ENCODE data around the gene XIAP. TPM values are rescaled to one million over a fixed set of nuclear protein-coding genes. Genes with fewer than 3 reads are reported as not detected.
"Not testable (repeated sequence)": the region's sequence is repeated elsewhere in the genome, so short reads cannot be mapped to it uniquely, and the experiment has no call there.

Gene XIAP
- total RNA-seq, 2 donors from 2014 or later, result 30.0 to 56.4 TPM

- intact Hi-C loops (cut with DNase I), result no loop called here
- Histone ChIP-seq H3K9me3 (no peaks in the 10 kb centered on the region), H3K36me3 (no peaks in the 10 kb centered on the region), H3K4me3 (no peak overlapping the region), H3K27me3 (replicated peaks; ENCODE audit: insufficient read depth) (no peaks in the 10 kb centered on the region), H3K27ac (no peak overlapping the region), H3K4me1 (replicated peaks) (no peaks in the 10 kb centered on the region)
- TF ChIP-seq CTCF (IDR thresholded peaks at IDR 0.05), result no peak
- no peak for TF ChIP-seq POLR2A (IDR thresholded peaks at IDR 0.05)
- TF ChIP-seq POLR2AphosphoS5 (IDR thresholded peaks at IDR 0.05), result no peak
- 44% methylated on average over 1 of the region's 1 CpG for WGBS
- DNase-seq (ENCODE audit: low spot score), result no peak
These were observed 64.3 kb downstream of the XIAP start for GRCh38 chrX:123924186-123924585.

- no peak for DNase-seq (ENCODE audit: low spot score)
- Histone ChIP-seq H3K27ac (no peak overlapping the region), H3K4me3 (no peak overlapping the region), H3K36me3 (no peaks in the 10 kb centered on the region), H3K9me3 (no peaks in the 10 kb centered on the region), H3K4me1 (replicated peaks) (no peaks in the 10 kb centered on the region), H3K27me3 (replicated peaks; ENCODE audit: insufficient read depth) (no peaks in the 10 kb centered on the region)
- intact Hi-C loops (cut with DNase I), result no loop called here
- TF ChIP-seq CTCF (IDR thresholded peaks at IDR 0.05), result no peak
- no peak for TF ChIP-seq POLR2AphosphoS5 (IDR thresholded peaks at IDR 0.05)
- no peak for TF ChIP-seq POLR2A (IDR thresholded peaks at IDR 0.05)
- WGBS, result 88% methylated on average over 2 of the region's 2 CpGs
These were observed 68.0 kb downstream of the XIAP start for GRCh38 chrX:123927845-123928244.

- DNase-seq (ENCODE audit: low spot score); H3K4me3 ChIP-seq; H3K27me3 ChIP-seq (replicated peaks; ENCODE audit: insufficient read depth); intact Hi-C loops (cut with DNase I); H3K27ac ChIP-seq; H3K9me3 ChIP-seq; H3K4me1 ChIP-seq (replicated peaks); H3K36me3 ChIP-seq: not testable (repeated sequence)
- 65% methylated on average over 2 of the region's 2 CpGs for WGBS
These were observed 72.2 kb downstream of the XIAP start for GRCh38 chrX:123932055-123932454.

GRCh38 chrX:123943074-123943473 lies 83.2 kb downstream of the XIAP start:
- no peaks in the 10 kb centered on the region for H3K4me1 ChIP-seq (replicated peaks)
- no peaks in the 10 kb centered on the region for H3K36me3 ChIP-seq
- no peak overlapping the region for H3K4me3 ChIP-seq
- no peak overlapping the region for H3K27ac ChIP-seq
- TF ChIP-seq POLR2AphosphoS5 (IDR thresholded peaks at IDR 0.05) (no peak), POLR2A (IDR thresholded peaks at IDR 0.05) (no peak), CTCF (IDR thresholded peaks at IDR 0.05) (no peak)
- 45% methylated on average over 1 of the region's 1 CpG for WGBS
- H3K27me3 ChIP-seq (replicated peaks; ENCODE audit: insufficient read depth), result no peaks in the 10 kb centered on the region
- intact Hi-C loops (cut with DNase I), result no loop called here
- no peak for DNase-seq (ENCODE audit: low spot score)
- no peaks in the 10 kb centered on the region for H3K9me3 ChIP-seq

- DNase-seq (ENCODE audit: low spot score), result no peak
- intact Hi-C loops (cut with DNase I), result no loop called here
- Histone ChIP-seq H3K36me3 (no peaks in the 10 kb centered on the region), H3K4me3 (no peak overlapping the region), H3K27ac (no peak overlapping the region), H3K27me3 (replicated peaks; ENCODE audit: insufficient read depth) (no peaks in the 10 kb centered on the region), H3K4me1 (replicated peaks) (no peaks in the 10 kb centered on the region), H3K9me3 (no peaks in the 10 kb centered on the region)
- WGBS, result 26% methylated on average over 2 of the region's 2 CpGs
- TF ChIP-seq CTCF (IDR thresholded peaks at IDR 0.05) (no peak), POLR2A (IDR thresholded peaks at IDR 0.05) (no peak), POLR2AphosphoS5 (IDR thresholded peaks at IDR 0.05) (no peak)
These were observed 83.6 kb downstream of the XIAP start for GRCh38 chrX:123943488-123943887.

Measured in prostate gland (tissue), 2 donors.